HepG2 (cell line): Measurements from ENCODE around the gene DDX28. TPM values are rescaled to one million over a fixed set of nuclear protein-coding genes. Genes with fewer than 3 reads are reported as not detected.
A peak's percentile ranks its signal among the peaks of the same experiment; 100 is the strongest.

Experiments
- ATAC-seq: fragments of 200-7000 bp; cut with Tn5 transposase; 3 replicates; pipeline ENCODE4 v1.9.1; 2020; ENCODE audit warnings: mild to moderate bottlenecking, moderate library complexity
- BruUV-seq: library from RNA; stranded (reverse); fragments of 400-500 nt; replicated peaks from 2 replicates; lab custom pipeline; 2021; lab: Mats Ljungman, UMichigan
- CTCF ChIA-PET: fragments of 300-600 bp; formaldehyde crosslinking; extraction: SDS; loops from one replicate; lab custom pipeline; 2021; ENCODE audit warnings: low total read pairs, inconsistent platforms, low intra/inter-chr PET ratio; lab: Yijun Ruan, JAX
- POLR2A ChIA-PET: fragments of 350-600 bp; sonication (Branson Sonifier 250); formaldehyde crosslinking; loops from one replicate; lab custom pipeline; 2020; ENCODE audit warnings: antibody characterized with exemption, inconsistent platforms; lab: Yijun Ruan, JAX
- DNase-seq: peaks from one replicate; pipeline ENCODE4 v3.0.0-alpha.2; 2015; ENCODE audit warnings: low spot score
- FAIRE-seq: peaks from 3 replicates; lab custom pipeline; 2011; peaks lifted over from hg19 to GRCh38; lab: Jason Lieb, UNC
- H2AFZ ChIP-seq: one replicate; pipeline ENCODE4 v1.6.1; 2011; ENCODE audit warnings: low read length, inconsistent platforms
- H3K27ac ChIP-seq: fragments of 300-600 bp; 3 replicates; pipeline ENCODE4 v1.8.0; 2011; ENCODE audit warnings: mixed run types, mild to moderate bottlenecking, mixed read lengths, low read length, inconsistent platforms; ENCODE audit not compliant: insufficient read depth; ENCODE audit errors: extremely low read length
- H3K27me3 ChIP-seq, 2 experiments: fragments of 200-600 bp in 1 of 2; 2 replicates in 1 of 2; 3 replicates in 1 of 2; pipeline versions ENCODE4 v1.6.0 to v1.8.0; 2011; ENCODE audit warnings: low read length in 2 of 2, mild to moderate bottlenecking in 2 of 2, moderate library complexity in 2 of 2, inconsistent platforms in 1 of 2; ENCODE audit not compliant: insufficient read depth in 2 of 2, control insufficient read depth in 1 of 2
- H3K36me3 ChIP-seq, 2 experiments: fragments of 200-600 bp in 1 of 2; replicated peaks in 1 of 2; 2 replicates in 1 of 2; 3 replicates in 1 of 2; pipeline versions ENCODE4 v1.5.1 to v1.8.0; 2011; ENCODE audit warnings: low read length in 2 of 2, inconsistent platforms in 1 of 2; ENCODE audit not compliant: insufficient read depth in 2 of 2, control insufficient read depth in 1 of 2
- H3K4me1 ChIP-seq: 2 replicates; pipeline ENCODE4 v1.5.1; 2012; ENCODE audit warnings: low read length, inconsistent platforms; ENCODE audit not compliant: insufficient read depth
- H3K4me2 ChIP-seq: 2 replicates; pipeline ENCODE4 v1.6.0; 2011; ENCODE audit warnings: low read depth, low read length, inconsistent platforms
- H3K4me3 ChIP-seq, 3 experiments: fragments of 200-600 bp in 1 of 3; sonication (generic), shearing (Covaris generic) in 1 of 3; replicated peaks in 1 of 3; 2 replicates each; pipeline ENCODE4 v1.5.1; 2011 to 2016; ENCODE audit warnings: low read length in 3 of 3, inconsistent platforms in 2 of 3, low read depth in 2 of 3, mild to moderate bottlenecking in 2 of 3, control low read depth in 1 of 3, mixed read lengths in 1 of 3; ENCODE audit not compliant: insufficient read depth in 1 of 3
- H3K79me2 ChIP-seq: one replicate; pipeline ENCODE4 v1.6.1; 2011; ENCODE audit warnings: low read length, inconsistent platforms; ENCODE audit not compliant: insufficient read depth
- H3K9ac ChIP-seq: 2 replicates; pipeline ENCODE4 v1.6.0; 2011; ENCODE audit warnings: mild to moderate bottlenecking, low read depth, low read length, inconsistent platforms; ENCODE audit not compliant: insufficient read depth
- H3K9me3 ChIP-seq: 2 replicates; pipeline ENCODE4 v1.5.1; 2012; ENCODE audit warnings: mild to moderate bottlenecking, low read length
- H4K20me1 ChIP-seq: 2 replicates; pipeline ENCODE4 v1.6.0; 2011; ENCODE audit warnings: inconsistent platforms, mild to moderate bottlenecking, low read length, moderate library complexity; ENCODE audit not compliant: insufficient read depth
- ARID2 ChIP-seq: sonication (generic); formaldehyde crosslinking; IDR thresholded peaks from 2 replicates; pipeline ENCODE4 v1.8.1; 2022; ENCODE audit warnings: mild to moderate bottlenecking, missing genetic modification reagents, borderline replicate concordance
- ATAD3A ChIP-seq: sonication (generic); formaldehyde crosslinking; IDR thresholded peaks from 2 replicates; pipeline ENCODE4 v1.4.0; 2020; ENCODE audit warnings: missing genetic modification reagents
- HOXA3 ChIP-seq: sonication (generic); formaldehyde crosslinking; IDR thresholded peaks from 2 replicates; pipeline ENCODE4 v1.5.0; 2020; ENCODE audit warnings: missing genetic modification reagents
- IRF1 ChIP-seq: sonication (generic); formaldehyde crosslinking; IDR thresholded peaks from 2 replicates; pipeline ENCODE4 v1.4.0; 2020; ENCODE audit warnings: low read depth, mild to moderate bottlenecking, missing genetic modification reagents
- MIXL1 ChIP-seq: IDR thresholded peaks from 2 replicates; pipeline ENCODE4 v1.6.1; 2016
- SKI ChIP-seq: fragments of 450-650 bp; IDR thresholded peaks from one replicate; pipeline ENCODE4 v1.6.1; 2018; ENCODE audit warnings: mild to moderate bottlenecking; ENCODE audit not compliant: partially characterized antibody
- SUZ12 ChIP-seq: fragments of 150-350 bp; IDR thresholded peaks from 2 replicates; pipeline ENCODE4 v1.6.1; 2014; ENCODE audit warnings: low read depth, low read length
- TEAD3 ChIP-seq: optimal IDR thresholded peaks from 2 replicates; pipeline ENCODE3; 2016; ENCODE audit warnings: borderline replicate concordance
- U2AF2 ChIP-seq: fragments of 200-400 bp; formaldehyde crosslinking; IDR thresholded peaks from 2 replicates; pipeline ENCODE4 v1.6.1; 2017; ENCODE audit warnings: low read depth, mild to moderate bottlenecking, low read length
- ZBTB3 ChIP-seq: sonication (generic); formaldehyde crosslinking; IDR thresholded peaks from 2 replicates; pipeline ENCODE4 v1.4.0; 2020; ENCODE audit warnings: low read depth, mild to moderate bottlenecking, moderate library complexity, missing genetic modification reagents, borderline replicate concordance
- ZNF160 ChIP-seq: sonication (generic); formaldehyde crosslinking; IDR thresholded peaks from 2 replicates; pipeline ENCODE4 v1.8.0; 2022; ENCODE audit warnings: mild to moderate bottlenecking, inconsistent platforms, missing genetic modification reagents
- ZNF430 ChIP-seq: sonication (generic); formaldehyde crosslinking; IDR thresholded peaks from 2 replicates; pipeline ENCODE4 v1.9.0; 2021; ENCODE audit warnings: mild to moderate bottlenecking, missing genetic modification reagents
- ZNF530 ChIP-seq: sonication (generic); formaldehyde crosslinking; IDR thresholded peaks from 2 replicates; pipeline ENCODE4 v1.5.0; 2020; ENCODE audit warnings: low read depth, mild to moderate bottlenecking, missing genetic modification reagents
- ZNF550 ChIP-seq: sonication (generic); formaldehyde crosslinking; IDR thresholded peaks from 2 replicates; pipeline ENCODE4 v1.4.0; 2020; ENCODE audit warnings: mild to moderate bottlenecking, missing genetic modification reagents, borderline replicate concordance
- ZSCAN25 ChIP-seq: sonication (generic); formaldehyde crosslinking; IDR thresholded peaks from 2 replicates; pipeline ENCODE4 v1.8.0; 2022; ENCODE audit warnings: mild to moderate bottlenecking, missing genetic modification reagents
- WGBS: methylation state at CpG from one replicate; pipeline ENCODE4 v1.1.6; 2017; ENCODE audit warnings: low lambda C conversion rate; 5-methylcytosine and 5-hydroxymethylcytosine counted together
- in situ Hi-C: cut with HindIII; loops from 2 replicates; pipeline ENCODE4 v1.10.0; 2017; ENCODE audit warnings: low pct_unique_long_range_greater_than_20kb; ENCODE audit not compliant: extremely low pct_ligation_motif_present
- intact Hi-C: fragments of 100-400 bp; cut with micrococcal nuclease; formaldehyde crosslinking; loops from one replicate; pipeline ENCODE4 v1.10.0; 2022; ENCODE audit not compliant: unreplicated experiment
- polyA plus RNA-seq, 8 experiments: library from polyadenylated mRNA; depleted of rRNA in 3 of 8; stranded (reverse) in 7 of 8; unstranded in 1 of 8; fragments of >200 nt; fragmentation: Illumina TruSeq in 4 of 8; extraction: Trizol in 4 of 8; gene quantifications; 2 replicates each; pipeline versions ENCODE4 v1.2.1 to v1.2.3, GENCODE V29; 2011 to 2016; ENCODE audit warnings: low read depth in 4 of 8, missing spikeins in 1 of 8, mixed read lengths in 1 of 8; ENCODE audit not compliant: insufficient read depth in 1 of 8
- total RNA-seq, 5 experiments: library from RNA; depleted of rRNA; stranded (reverse); fragments of >200 nt; fragmentation: Illumina TruSeq; extraction: Trizol; gene quantifications; 2 replicates each; pipeline ENCODE4 v1.2.3, GENCODE V29; 2016; ENCODE audit warnings: low read depth in 1 of 5
- TF ChIP-seq, protein P1 (sequence below): sonication (generic); formaldehyde crosslinking; IDR thresholded peaks from 2 replicates; pipeline ENCODE4 v1.9.0; 2021; ENCODE audit warnings: missing genetic modification reagents, borderline replicate concordance
- TF ChIP-seq, protein P2 (sequence below): sonication (generic); formaldehyde crosslinking; IDR thresholded peaks from 2 replicates; pipeline ENCODE4 v1.5.0; 2020; ENCODE audit warnings: mild to moderate bottlenecking, missing genetic modification reagents, borderline replicate concordance
- TF ChIP-seq, protein P3 (sequence below), 2 experiments: sonication (generic) in 1 of 2; formaldehyde crosslinking in 1 of 2; IDR thresholded peaks; 2 replicates each; pipeline versions ENCODE4 v1.5.1 to v1.6.1; 2011 to 2020; ENCODE audit warnings: borderline replicate concordance in 1 of 2, low read depth in 1 of 2, low read length in 1 of 2, mild to moderate bottlenecking in 1 of 2, missing genetic modification reagents in 1 of 2, moderate library complexity in 1 of 2

The DDX28 gene
- total and polyA plus RNA-seq, 2 of the 13 experiments (the other 11 are each of a cell fraction or from before 2014, with no cell fraction given) = 14.1 to 16.4 TPM

GRCh38 chr16:68013440-68013839, 9.6 kb downstream of the DDX28 start:
- WGBS = 0% methylated on average over 1 of the region's 1 CpG
- ChIA-PET CTCF (no interaction called here), POLR2A (no interaction called here)
- no peaks in the 10 kb centered on the region for H3K79me2 ChIP-seq
- DNase-seq (no peak), FAIRE-seq (no peak), ATAC-seq (peak; percentile 49)
- TF ChIP-seq IRF1 (CRISPR knock-in tag) (no peak), ZSCAN25 (CRISPR knock-in tag) (no peak), MIXL1 (CRISPR knock-in tag) (no peak), ZBTB3 (CRISPR knock-in tag) (no peak), ZNF550 (CRISPR knock-in tag) (no peak), SKI (no peak), HOXA3 (CRISPR knock-in tag) (no peak), TEAD3 (CRISPR knock-in tag) (no peak), ATAD3A (CRISPR knock-in tag) (no peak), ZNF530 (CRISPR knock-in tag) (no peak), U2AF2 (no peak), ZNF430 (CRISPR knock-in tag) (no peak), ARID2 (CRISPR knock-in tag) (no peak), SUZ12 (no peak), ZNF160 (CRISPR knock-in tag) (no peak)
- TF ChIP-seq, protein P1, sequence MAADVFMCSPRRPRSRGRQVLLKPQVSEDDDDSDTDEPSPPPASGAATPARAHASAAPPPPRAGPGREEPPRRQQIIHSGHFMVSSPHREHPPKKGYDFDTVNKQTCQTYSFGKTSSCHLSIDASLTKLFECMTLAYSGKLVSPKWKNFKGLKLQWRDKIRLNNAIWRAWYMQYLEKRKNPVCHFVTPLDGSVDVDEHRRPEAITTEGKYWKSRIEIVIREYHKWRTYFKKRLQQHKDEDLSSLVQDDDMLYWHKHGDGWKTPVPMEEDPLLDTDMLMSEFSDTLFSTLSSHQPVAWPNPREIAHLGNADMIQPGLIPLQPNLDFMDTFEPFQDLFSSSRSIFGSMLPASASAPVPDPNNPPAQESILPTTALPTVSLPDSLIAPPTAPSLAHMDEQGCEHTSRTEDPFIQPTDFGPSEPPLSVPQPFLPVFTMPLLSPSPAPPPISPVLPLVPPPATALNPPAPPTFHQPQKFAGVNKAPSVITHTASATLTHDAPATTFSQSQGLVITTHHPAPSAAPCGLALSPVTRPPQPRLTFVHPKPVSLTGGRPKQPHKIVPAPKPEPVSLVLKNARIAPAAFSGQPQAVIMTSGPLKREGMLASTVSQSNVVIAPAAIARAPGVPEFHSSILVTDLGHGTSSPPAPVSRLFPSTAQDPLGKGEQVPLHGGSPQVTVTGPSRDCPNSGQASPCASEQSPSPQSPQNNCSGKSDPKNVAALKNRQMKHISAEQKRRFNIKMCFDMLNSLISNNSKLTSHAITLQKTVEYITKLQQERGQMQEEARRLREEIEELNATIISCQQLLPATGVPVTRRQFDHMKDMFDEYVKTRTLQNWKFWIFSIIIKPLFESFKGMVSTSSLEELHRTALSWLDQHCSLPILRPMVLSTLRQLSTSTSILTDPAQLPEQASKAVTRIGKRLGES (CRISPR knock-in tag) = no peak
- TF ChIP-seq, protein P2, sequence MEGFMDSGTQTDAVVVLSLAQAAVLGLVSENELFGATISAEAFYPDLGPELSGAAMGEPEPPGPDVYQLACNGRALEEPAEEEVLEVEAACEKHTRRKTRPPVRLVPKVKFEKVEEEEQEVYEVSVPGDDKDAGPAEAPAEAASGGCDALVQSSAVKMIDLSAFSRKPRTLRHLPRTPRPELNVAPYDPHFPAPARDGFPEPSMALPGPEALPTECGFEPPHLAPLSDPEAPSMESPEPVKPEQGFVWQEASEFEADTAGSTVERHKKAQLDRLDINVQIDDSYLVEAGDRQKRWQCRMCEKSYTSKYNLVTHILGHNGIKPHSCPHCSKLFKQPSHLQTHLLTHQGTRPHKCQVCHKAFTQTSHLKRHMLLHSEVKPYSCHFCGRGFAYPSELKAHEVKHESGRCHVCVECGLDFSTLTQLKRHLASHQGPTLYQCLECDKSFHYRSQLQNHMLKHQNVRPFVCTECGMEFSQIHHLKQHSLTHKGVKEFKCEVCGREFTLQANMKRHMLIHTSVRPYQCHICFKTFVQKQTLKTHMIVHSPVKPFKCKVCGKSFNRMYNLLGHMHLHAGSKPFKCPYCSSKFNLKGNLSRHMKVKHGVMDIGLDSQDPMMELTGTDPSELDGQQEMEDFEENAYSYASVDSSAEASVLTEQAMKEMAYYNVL (CRISPR knock-in tag) = no peak
- TF ChIP-seq, protein P3, sequence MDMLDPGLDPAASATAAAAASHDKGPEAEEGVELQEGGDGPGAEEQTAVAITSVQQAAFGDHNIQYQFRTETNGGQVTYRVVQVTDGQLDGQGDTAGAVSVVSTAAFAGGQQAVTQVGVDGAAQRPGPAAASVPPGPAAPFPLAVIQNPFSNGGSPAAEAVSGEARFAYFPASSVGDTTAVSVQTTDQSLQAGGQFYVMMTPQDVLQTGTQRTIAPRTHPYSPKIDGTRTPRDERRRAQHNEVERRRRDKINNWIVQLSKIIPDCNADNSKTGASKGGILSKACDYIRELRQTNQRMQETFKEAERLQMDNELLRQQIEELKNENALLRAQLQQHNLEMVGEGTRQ (IDR thresholded peaks at IDR 0.05; ENCODE audit: low read depth, low read length) = no peak
- TF ChIP-seq, protein P3 (CRISPR knock-in tag; IDR thresholded peaks at IDR 0.05; ENCODE audit: borderline replicate concordance) = no peak
- intact Hi-C loops = no loop called here
- BruUV-seq = no TSS peak
- no peaks in the 10 kb centered on the region for H3K36me3 ChIP-seq
- H3K27me3 ChIP-seq = peaks cover 0 to 21% of the 10 kb centered on the region in 2 experiments; a peak in 3 of 5 replicates
- H3K4me3 ChIP-seq = no peak overlapping the region
- no peak overlapping the region for H3K27ac ChIP-seq
- no peak overlapping the region for H2AFZ ChIP-seq
- H3K9ac ChIP-seq = no peak overlapping the region
- in situ Hi-C loops = no loop called here
- H3K9me3 ChIP-seq = no peaks in the 10 kb centered on the region
- no peaks in the 10 kb centered on the region for H4K20me1 ChIP-seq
- no peak overlapping the region for H3K4me2 ChIP-seq
- peaks cover 14% of the 10 kb centered on the region for H3K4me1 ChIP-seq
